HUES64 (cell line): Measurements from ENCODE around the gene LHPP.

Source experiments
- H3K27ac ChIP-seq: 2 replicates; pipeline ENCODE4 v1.7.0; 2013; ENCODE audit warnings: low read depth, low read length, inconsistent platforms
- H3K27me3 ChIP-seq: 2 replicates; pipeline ENCODE4 v1.6.1; 2013; ENCODE audit warnings: mild to moderate bottlenecking, low read length; ENCODE audit not compliant: insufficient read depth
- H3K36me3 ChIP-seq: 2 replicates; pipeline ENCODE4 v1.6.1; 2013; ENCODE audit warnings: mild to moderate bottlenecking, low read length; ENCODE audit not compliant: insufficient read depth
- H3K4me1 ChIP-seq: 2 replicates; pipeline ENCODE4 v1.6.1; 2013; ENCODE audit warnings: mild to moderate bottlenecking, low read length, moderate library complexity; ENCODE audit not compliant: insufficient read depth
- H3K4me3 ChIP-seq: 2 replicates; pipeline ENCODE4 v1.5.1; 2013; ENCODE audit warnings: mild to moderate bottlenecking, low read length, moderate library complexity
- H3K9ac ChIP-seq: 2 replicates; pipeline ENCODE4 v1.6.1; 2013; ENCODE audit warnings: mild to moderate bottlenecking, low read depth, low read length
- H3K9me3 ChIP-seq: 2 replicates; pipeline ENCODE4 v1.6.1; 2013; ENCODE audit warnings: low read depth, low read length; ENCODE audit not compliant: insufficient read depth
- whole genome bisulfite sequencing: fragments of 150-250, 120-280 bp; methylation state at CpG from one replicate; pipeline ENCODE4 v1.1.7; 2013; ENCODE audit warnings: missing lambda C conversion rate; 5-methylcytosine and 5-hydroxymethylcytosine counted together

Gene LHPP

DNA sequence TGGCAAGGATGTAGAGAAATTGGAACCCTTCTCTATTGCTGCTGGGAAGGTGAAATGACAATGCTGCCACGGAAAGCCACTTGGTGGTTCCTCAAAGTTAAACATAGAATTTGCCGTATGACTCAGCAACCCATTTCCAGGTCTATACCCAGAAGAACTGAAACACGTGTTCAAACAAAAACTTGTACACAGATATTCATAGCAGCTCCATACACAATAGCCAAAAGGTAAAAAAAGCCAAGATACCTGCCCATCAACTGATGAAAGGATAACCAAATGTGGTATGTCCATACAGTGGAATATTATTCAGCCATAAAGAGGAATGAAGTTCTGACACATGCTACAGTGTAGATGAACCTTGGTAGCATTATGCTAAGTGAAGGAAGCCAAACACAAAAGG lies 39.1 kb downstream of the LHPP start:
- no peak overlapping the region for H3K27ac ChIP-seq
- peaks cover 20% of the 10 kb centered on the region for H3K36me3 ChIP-seq
- peaks cover 3% of the 10 kb centered on the region; the same call in 1 of the 2 replicates for H3K4me1 ChIP-seq
- H3K4me3 ChIP-seq = no peak overlapping the region
- no peaks in the 10 kb centered on the region for H3K27me3 ChIP-seq
- H3K9ac ChIP-seq = no peak overlapping the region
- H3K9me3 ChIP-seq = peaks cover 10% of the 10 kb centered on the region
- WGBS = 91% methylated on average over 3 of the region's 3 CpGs

DNA sequence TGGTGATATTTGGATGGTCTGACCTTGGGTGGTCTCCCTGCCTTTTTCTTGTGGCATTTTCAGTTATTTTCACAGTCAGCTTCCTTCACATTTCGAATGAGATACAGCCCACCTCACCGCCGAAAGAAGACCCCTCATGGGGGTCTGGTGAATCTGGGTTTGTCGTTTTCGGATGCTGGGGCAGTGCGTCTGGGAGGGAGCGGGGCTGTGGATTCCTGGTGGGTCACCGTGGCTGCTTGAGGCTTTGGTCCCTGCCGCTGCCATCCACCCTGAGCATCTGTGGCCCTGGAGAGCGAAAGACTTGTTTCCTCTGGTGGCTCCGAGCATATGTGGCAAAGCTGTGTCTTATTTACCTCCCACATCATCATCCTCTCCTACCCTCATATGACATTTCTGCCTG lies 43.1 kb downstream of the LHPP start:
- WGBS = 92% methylated on average over 11 of the region's 11 CpGs
- Histone ChIP-seq H3K36me3 (peaks cover 17% of the 10 kb centered on the region), H3K27me3 (no peaks in the 10 kb centered on the region)

DNA sequence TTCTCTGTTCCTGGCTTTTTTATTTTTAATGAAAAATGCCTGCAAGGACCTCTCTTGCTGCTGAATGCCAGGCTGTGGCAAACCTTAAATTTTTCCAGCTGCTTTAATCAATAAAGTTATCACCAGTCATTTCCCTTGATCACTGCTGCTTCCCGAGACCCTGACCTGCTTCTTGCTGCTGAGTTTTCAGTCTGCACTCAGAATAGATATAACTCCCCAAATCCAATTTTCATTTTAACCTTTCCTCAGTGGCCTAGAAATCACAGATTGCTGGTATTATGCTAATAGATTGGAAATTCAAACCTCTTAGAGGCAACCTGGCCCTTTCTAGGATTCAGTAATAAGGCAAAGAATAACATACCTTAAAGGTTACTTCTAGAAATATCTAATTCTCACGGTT lies 43.7 kb downstream of the LHPP start:
- H3K27me3 ChIP-seq = no peaks in the 10 kb centered on the region
- 83% methylated on average over 2 of the region's 2 CpGs for WGBS
- H3K36me3 ChIP-seq = peaks cover 14% of the 10 kb centered on the region
- H3K27ac ChIP-seq = no peak overlapping the region
- no peak overlapping the region for H3K9ac ChIP-seq
- no peaks in the 10 kb centered on the region for H3K4me1 ChIP-seq
- no peak overlapping the region for H3K4me3 ChIP-seq
- peaks cover 10% of the 10 kb centered on the region for H3K9me3 ChIP-seq

More for the DNA sequence above, 43.1 kb downstream of the LHPP start:
- no peak overlapping the region for H3K27ac ChIP-seq
- H3K4me3 ChIP-seq = no peak overlapping the region
- peaks cover 10% of the 10 kb centered on the region for H3K9me3 ChIP-seq
- no peak overlapping the region for H3K9ac ChIP-seq
- H3K4me1 ChIP-seq = no peaks in the 10 kb centered on the region

DNA sequence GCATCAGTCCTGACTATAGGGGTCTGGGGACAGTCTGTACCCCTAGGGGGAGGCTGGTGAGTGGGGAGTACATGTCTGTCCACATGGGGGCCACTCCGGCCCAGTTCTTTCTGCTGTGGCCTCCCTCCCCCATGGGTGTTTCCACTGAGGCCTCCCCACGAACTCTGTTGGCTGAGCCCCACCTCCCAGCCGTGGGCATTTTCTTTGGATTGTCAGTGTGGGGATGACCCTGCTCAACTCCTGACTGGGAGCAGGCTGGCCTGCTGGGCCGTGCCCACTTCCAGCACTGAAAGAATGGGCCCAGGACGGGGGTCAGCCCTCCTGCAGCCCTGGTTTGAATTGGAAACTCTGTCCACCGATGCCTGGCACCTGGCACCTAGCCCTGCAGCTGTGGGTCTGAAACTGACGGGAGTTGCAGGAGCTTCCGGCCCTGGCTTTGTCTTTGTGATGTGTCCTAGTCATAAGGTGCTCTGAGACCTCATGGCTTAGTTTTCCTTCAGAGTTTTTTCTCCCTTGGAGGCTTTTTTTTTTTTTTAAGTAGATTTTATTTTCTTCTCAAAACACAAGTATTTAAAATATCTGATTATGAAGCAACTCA lies 46.5 kb downstream of the LHPP start:
- no peak overlapping the region for H3K9ac ChIP-seq
- 84% methylated on average over 8 of the region's 8 CpGs for WGBS

DNA sequence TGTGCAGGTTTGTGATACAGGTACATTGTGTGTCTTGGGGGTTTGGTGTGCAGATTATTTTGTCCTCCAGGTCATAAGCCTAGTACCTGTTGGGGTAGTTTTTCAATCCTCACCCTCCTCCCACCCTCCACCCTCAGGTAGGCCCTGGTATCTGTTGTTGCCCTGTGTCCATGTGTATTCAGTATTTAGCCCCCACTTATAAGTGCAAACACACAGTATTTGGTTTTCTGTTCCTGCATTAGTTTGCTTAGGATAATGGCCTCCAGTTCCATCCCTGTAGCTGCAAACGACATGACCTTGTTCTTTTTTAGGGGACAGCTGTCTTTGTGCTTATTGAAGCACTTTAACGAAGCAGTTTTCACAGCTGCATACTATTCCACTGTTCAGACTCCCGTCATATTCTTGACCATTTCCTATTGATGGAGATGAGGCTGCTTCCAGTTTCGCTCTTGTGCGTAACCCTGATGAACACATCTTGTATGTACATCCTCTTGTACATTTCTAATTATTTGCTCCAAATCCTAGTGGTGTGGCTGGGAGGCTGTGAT lies 47.4 kb downstream of the LHPP start:
- Histone ChIP-seq H3K9me3 (no peaks in the 10 kb centered on the region), H3K4me1 (no peaks in the 10 kb centered on the region), H3K9ac (no peak overlapping the region), H3K27me3 (no peaks in the 10 kb centered on the region), H3K4me3 (no peak overlapping the region), H3K36me3 (no peaks in the 10 kb centered on the region), H3K27ac (no peak overlapping the region)
- WGBS = 96% methylated on average over 5 of the region's 5 CpGs

More for the DNA sequence above, 46.5 kb downstream of the LHPP start:
- 0 out of 2 replicates have a peak, but pooled peaks cover 2% of the 10 kb centered on the region for H3K36me3 ChIP-seq
- H3K27ac ChIP-seq = no peak overlapping the region
- H3K9me3 ChIP-seq = no peaks in the 10 kb centered on the region
- no peak overlapping the region for H3K4me3 ChIP-seq
- no peaks in the 10 kb centered on the region for H3K27me3 ChIP-seq
- no peaks in the 10 kb centered on the region for H3K4me1 ChIP-seq

DNA sequence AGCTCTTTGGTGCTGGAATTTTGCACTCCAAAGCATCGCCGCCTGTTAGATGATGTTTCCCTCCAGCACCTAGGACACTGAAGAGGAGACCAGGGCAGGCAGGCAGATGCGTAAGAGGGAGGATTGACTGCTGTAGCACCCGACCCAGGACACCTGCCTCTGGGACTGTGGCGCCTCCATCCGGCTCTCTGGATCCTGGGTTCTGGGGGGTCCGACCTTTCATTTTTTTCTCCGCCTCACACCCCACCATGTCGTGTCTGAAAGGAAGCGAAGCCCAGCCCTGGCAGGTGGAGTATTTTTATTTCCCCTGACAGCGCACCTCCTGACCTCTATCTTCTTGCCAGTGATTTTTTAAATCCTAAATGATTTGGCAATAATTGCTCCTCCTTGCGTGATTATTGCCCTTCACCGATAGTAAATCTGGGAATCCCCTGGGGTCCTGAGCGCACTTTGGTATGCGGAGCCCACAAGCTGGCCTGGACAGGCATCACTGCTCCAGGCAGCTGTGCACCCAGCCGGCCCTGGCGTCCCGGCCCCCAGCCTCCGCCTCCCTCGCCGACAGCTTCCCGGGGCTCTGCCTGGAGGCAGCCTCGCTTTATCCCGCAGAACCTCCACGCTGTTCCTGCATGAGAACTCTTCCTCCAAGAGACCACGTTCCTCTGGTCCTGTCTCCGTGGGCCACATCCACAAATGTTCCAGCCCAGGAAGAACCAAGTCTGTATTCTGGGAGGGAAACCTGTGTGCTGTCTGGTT lies 48.4 kb downstream of the LHPP start:
- Histone ChIP-seq H3K36me3 (no peaks in the 10 kb centered on the region), H3K4me3 (no peak overlapping the region), H3K4me1 (no peaks in the 10 kb centered on the region), H3K9me3 (no peaks in the 10 kb centered on the region), H3K27me3 (no peaks in the 10 kb centered on the region), H3K27ac (no peak overlapping the region), H3K9ac (no peak overlapping the region)
- 92% methylated on average over 27 of the region's 27 CpGs for WGBS

DNA sequence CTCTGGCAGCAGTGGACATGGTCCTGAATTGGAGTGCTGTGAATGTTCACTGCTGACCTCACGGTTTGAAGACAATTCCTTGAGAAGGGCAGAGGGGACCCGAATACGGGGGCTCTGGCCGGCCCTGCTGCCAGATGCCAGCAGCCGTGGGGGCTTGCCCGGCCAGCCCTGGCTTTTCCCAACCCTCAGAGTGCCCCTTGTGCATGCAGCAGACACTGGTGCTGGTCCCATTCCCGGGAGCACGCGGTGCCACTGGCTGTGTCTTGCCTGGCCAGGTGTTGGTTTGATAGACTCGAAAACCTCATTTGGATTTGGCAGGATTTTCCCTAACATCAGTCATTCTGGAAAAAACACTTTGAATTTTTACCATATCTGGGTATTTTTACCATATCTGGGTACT lies 49.1 kb downstream of the LHPP start:
- Histone ChIP-seq H3K9ac (no peak overlapping the region), H3K36me3 (no peaks in the 10 kb centered on the region), H3K27me3 (no peaks in the 10 kb centered on the region), H3K27ac (no peak overlapping the region), H3K9me3 (no peaks in the 10 kb centered on the region), H3K4me3 (no peak overlapping the region), H3K4me1 (no peaks in the 10 kb centered on the region)
- 94% methylated on average over 10 of the region's 10 CpGs for WGBS

DNA sequence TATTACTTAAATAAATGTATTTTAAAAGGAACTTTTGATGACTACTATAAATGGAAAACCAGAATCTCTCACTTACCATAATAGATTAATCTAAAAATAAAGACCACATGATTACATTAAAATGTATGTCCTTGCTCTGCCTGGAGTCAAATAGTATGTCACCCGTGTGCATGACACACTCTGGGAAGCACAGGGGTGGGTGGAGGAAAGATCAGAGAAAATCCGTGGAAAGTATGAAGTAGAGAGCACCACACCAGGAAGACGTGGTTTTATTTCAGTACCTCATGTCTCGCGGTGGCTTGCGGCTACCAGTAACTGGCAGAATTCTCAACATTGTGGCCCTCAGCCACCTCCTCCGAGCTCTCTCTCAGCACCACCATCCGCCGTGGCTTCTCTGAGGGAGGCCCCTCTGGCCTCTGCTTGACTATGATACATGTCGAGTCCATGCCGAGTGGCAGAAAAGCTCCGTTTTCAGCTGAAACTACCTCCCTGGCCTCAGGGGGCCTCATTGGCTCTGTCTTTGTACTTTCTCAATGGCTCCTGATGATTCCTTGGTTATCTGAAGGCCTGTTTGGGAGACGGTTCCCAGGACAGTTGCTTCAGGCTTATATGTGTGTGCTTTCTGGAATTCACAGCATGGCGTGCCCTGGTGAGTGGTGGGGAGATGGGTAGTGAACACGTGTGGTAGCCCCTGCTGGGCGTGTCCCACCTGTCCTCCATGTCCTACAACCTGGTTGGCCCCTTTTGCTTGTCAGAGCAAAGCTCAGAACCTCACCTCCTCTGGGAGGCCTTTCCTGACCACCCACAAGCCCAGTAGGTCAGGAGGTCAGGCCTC lies 49.8 kb downstream of the LHPP start:
- Histone ChIP-seq H3K27me3 (no peaks in the 10 kb centered on the region), H3K27ac (no peak overlapping the region), H3K9ac (no peak overlapping the region), H3K4me3 (no peak overlapping the region), H3K4me1 (no peaks in the 10 kb centered on the region), H3K36me3 (no peaks in the 10 kb centered on the region), H3K9me3 (no peaks in the 10 kb centered on the region)
- WGBS = 92% methylated on average over 16 of the region's 16 CpGs

DNA sequence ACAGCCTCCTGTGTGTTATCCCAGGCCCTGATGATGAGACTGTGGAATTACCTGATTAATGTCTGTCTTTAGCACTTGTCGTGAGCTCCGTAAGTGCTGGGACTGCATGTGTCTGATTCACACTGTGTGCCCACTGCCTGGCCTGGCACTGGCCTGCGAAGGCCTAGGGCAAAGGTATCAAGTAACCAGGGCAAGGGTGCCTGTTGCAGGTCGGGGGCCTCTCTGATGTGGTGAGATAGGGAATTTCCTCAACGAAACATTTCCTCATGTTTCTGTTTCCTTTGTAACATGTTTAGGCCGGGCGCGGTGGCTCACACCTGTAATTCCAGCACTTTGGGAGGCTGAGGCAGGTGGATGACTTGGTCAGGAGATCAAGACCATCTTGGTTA lies 50.4 kb downstream of the LHPP start:
- WGBS = 97% methylated on average over 8 of the region's 8 CpGs
- Histone ChIP-seq H3K9me3 (no peaks in the 10 kb centered on the region), H3K36me3 (no peaks in the 10 kb centered on the region), H3K4me3 (no peak overlapping the region), H3K27ac (no peak overlapping the region), H3K27me3 (no peaks in the 10 kb centered on the region), H3K9ac (no peak overlapping the region), H3K4me1 (no peaks in the 10 kb centered on the region)

DNA sequence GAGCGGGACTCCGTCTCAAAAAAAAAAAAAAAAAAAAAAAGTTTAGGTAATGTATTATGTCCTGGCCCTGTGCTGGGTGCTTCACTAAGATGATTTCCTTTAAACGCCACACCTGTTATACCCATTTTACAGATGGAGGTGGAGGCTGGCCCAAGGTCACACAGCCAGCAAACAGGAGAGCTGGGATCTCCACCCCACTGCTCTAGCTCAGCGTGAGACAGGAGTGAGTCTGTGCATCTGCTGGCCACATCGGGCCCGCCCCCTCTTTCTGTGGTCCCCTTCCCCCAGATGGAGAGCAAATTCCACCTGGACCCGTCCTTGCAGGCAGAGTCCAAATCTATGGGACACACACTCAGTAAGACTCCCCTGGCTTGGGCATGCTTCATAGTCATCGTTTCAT lies 51.0 kb downstream of the LHPP start:
- WGBS = 93% methylated on average over 6 of the region's 8 CpGs

More for the DNA sequence above, 51.0 kb downstream of the LHPP start:
- Histone ChIP-seq H3K36me3 (no peaks in the 10 kb centered on the region), H3K9me3 (no peaks in the 10 kb centered on the region), H3K27ac (no peak overlapping the region), H3K27me3 (no peaks in the 10 kb centered on the region), H3K4me3 (no peak overlapping the region), H3K4me1 (no peaks in the 10 kb centered on the region), H3K9ac (no peak overlapping the region)
